Measurements from ENCODE around the gene GPRC5D.

Gene GPRC5D

GRCh38 chr12:12979126-12979525, 27.2 kb upstream of the GPRC5D start:
- DNase-seq, result peak; percentile 78

- DNase-seq, result no peak
These were observed 25.3 kb upstream of the GPRC5D start for GRCh38 chr12:12977231-12977630.

- DNase-seq, result peak; percentile 92
These were observed 24.4 kb upstream of the GPRC5D start for GRCh38 chr12:12976366-12976765.

GRCh38 chr12:12975322-12976077, 23.5 kb upstream of the GPRC5D start:
- peak; percentile 56 for DNase-seq

GRCh38 chr12:12974211-12974610, 22.2 kb upstream of the GPRC5D start:
- no peak for DNase-seq

GRCh38 chr12:12973019-12973418, 21.0 kb upstream of the GPRC5D start:
- no peak for DNase-seq

GRCh38 chr12:12965836-12966235, 13.9 kb upstream of the GPRC5D start:
- DNase-seq, result no peak

- no peak for DNase-seq
These were observed 12.3 kb upstream of the GPRC5D start for GRCh38 chr12:12964255-12964654.

GRCh38 chr12:12960639-12961209, 8.8 kb upstream of the GPRC5D start:
- no peak for DNase-seq

- no peak for DNase-seq
These were observed 6.9 kb upstream of the GPRC5D start for GRCh38 chr12:12958886-12959285.

GRCh38 chr12:12954878-12955625, 3.1 kb upstream of the GPRC5D start:
- no peak for DNase-seq

GRCh38 chr12:12954356-12954755, 2.4 kb upstream of the GPRC5D start:
- peak; percentile 48 for DNase-seq

- no peak for DNase-seq
These were observed 466 bp downstream of the GPRC5D start for GRCh38 chr12:12951504-12951903.

GRCh38 chr12:12947902-12948301, 4.1 kb downstream of the GPRC5D start:
- no peak for DNase-seq

GRCh38 chr12:12946686-12947355, 5.1 kb downstream of the GPRC5D start:
- peak; percentile 27 for DNase-seq

- DNase-seq, result no peak
These were observed 6.4 kb downstream of the GPRC5D start for GRCh38 chr12:12945591-12945990.

GRCh38 chr12:12943586-12944260, 8.2 kb downstream of the GPRC5D start:
- peak; percentile 80 for DNase-seq

- DNase-seq, result no peak
These were observed 10.3 kb downstream of the GPRC5D start for GRCh38 chr12:12941450-12942350.

- DNase-seq, result no peak
These were observed 12.1 kb downstream of the GPRC5D start for GRCh38 chr12:12939888-12940287.

GRCh38 chr12:12938541-12938940, 13.4 kb downstream of the GPRC5D start:
- no peak for DNase-seq

GRCh38 chr12:12936983-12937491, 14.9 kb downstream of the GPRC5D start:
- no peak for DNase-seq

Data from fibroblast of skin of scalp (primary cell).